H1 (cell line): ENCODE results near the gene RNF212. TPM values are rescaled to one million over a fixed set of nuclear protein-coding genes. Genes with fewer than 3 reads are reported as not detected.
"Not testable (repeated sequence)": the region's sequence is repeated elsewhere in the genome, so short reads cannot be mapped to it uniquely, and the experiment has no call there.

Experiments used
- CTCF ChIA-PET: fragments of 300-600 bp; sonication (Branson Sonifier 250); formaldehyde crosslinking; loops from one replicate; lab custom pipeline; 2021; ENCODE audit not compliant: partially characterized antibody; lab: Charles Lee
- POLR2A ChIA-PET: fragments of 300-600 bp; sonication (Branson Sonifier 250); formaldehyde crosslinking; loops from one replicate; lab custom pipeline; 2021; ENCODE audit warnings: inconsistent platforms; ENCODE audit not compliant: partially characterized antibody; lab: Charles Lee
- DNase-seq, 2 experiments: peaks; one replicate each; pipeline versions ENCODE4 v3.0.0 to v3.0.0-alpha.2; 2010 to 2022; ENCODE audit warnings: low spot score in 2 of 2, low read depth in 1 of 2, mixed read lengths in 1 of 2
- FAIRE-seq: peaks from 2 replicates; lab custom pipeline; 2011; peaks lifted over from hg19 to GRCh38; lab: Jason Lieb, UNC
- H2AFZ ChIP-seq: 2 replicates; pipeline ENCODE4 v1.8.1; 2012; ENCODE audit warnings: low read length, inconsistent platforms
- H2AK5ac ChIP-seq: 2 replicates; pipeline ENCODE4 v1.6.1; 2013; ENCODE audit warnings: low read depth, low read length
- H2BK120ac ChIP-seq: replicated peaks from 2 replicates; pipeline ENCODE3; 2013; ENCODE audit warnings: low read depth, low read length, inconsistent platforms
- H2BK12ac ChIP-seq: 2 replicates; pipeline ENCODE4 v1.6.1; 2013; ENCODE audit warnings: low read depth, low read length
- H2BK15ac ChIP-seq: 2 replicates; pipeline ENCODE4 v1.6.1; 2013; ENCODE audit warnings: low read length
- H2BK20ac ChIP-seq: 2 replicates; pipeline ENCODE4 v1.6.1; 2013; ENCODE audit warnings: low read length
- H2BK5ac ChIP-seq: 2 replicates; pipeline ENCODE4 v1.6.1; 2013; ENCODE audit warnings: low read depth, low read length
- H3K14ac ChIP-seq: 2 replicates; pipeline ENCODE4 v1.6.1; 2013; ENCODE audit warnings: inconsistent platforms; ENCODE audit not compliant: insufficient read length
- H3K18ac ChIP-seq: 2 replicates; pipeline ENCODE4 v1.6.1; 2013; ENCODE audit warnings: low read length; ENCODE audit errors: extremely low read depth
- H3K23ac ChIP-seq: 2 replicates; pipeline ENCODE4 v1.6.1; 2013; ENCODE audit warnings: inconsistent platforms; ENCODE audit not compliant: insufficient read length
- H3K23me2 ChIP-seq: 2 replicates; pipeline ENCODE4 v1.6.1; 2013; ENCODE audit warnings: low read depth, low read length
- H3K27ac ChIP-seq: 2 replicates; pipeline ENCODE4 v1.6.1; 2011; ENCODE audit warnings: low read depth, low read length, inconsistent platforms
- H3K27me3 ChIP-seq, 4 experiments: replicated peaks in 1 of 4; 1 replicate in 1 of 4; 2 replicates in 3 of 4; pipeline versions ENCODE4 v1.6.1 to v1.8.1; 2011 to 2013; ENCODE audit warnings: low read length in 3 of 4, mild to moderate bottlenecking in 3 of 4, inconsistent platforms in 2 of 4, mixed read lengths in 2 of 4, moderate library complexity in 1 of 4; ENCODE audit not compliant: control insufficient read depth in 3 of 4, insufficient read depth in 3 of 4; ENCODE audit errors: extremely low read depth in 1 of 4
- H3K36me3 ChIP-seq, 4 experiments: 2 replicates each; pipeline versions ENCODE4 v1.6.1 to v1.8.1; 2011 to 2013; ENCODE audit warnings: mild to moderate bottlenecking in 4 of 4, low read length in 3 of 4, moderate library complexity in 2 of 4, control low read depth in 1 of 4, inconsistent platforms in 1 of 4; ENCODE audit not compliant: insufficient read depth in 4 of 4, control insufficient read depth in 2 of 4
- H3K4ac ChIP-seq: replicated peaks from 2 replicates; pipeline ENCODE3; 2013; ENCODE audit warnings: low read length, low read depth, mixed read lengths, inconsistent platforms; ENCODE audit not compliant: insufficient read length
- H3K4me1 ChIP-seq, 4 experiments: replicated peaks in 1 of 4; 1 replicate in 1 of 4; 2 replicates in 3 of 4; pipeline versions ENCODE4 v1.6.1 to v1.8.1; 2011 to 2013; ENCODE audit warnings: low read length in 3 of 4, inconsistent platforms in 2 of 4, mixed read lengths in 1 of 4; ENCODE audit not compliant: insufficient read depth in 4 of 4, control insufficient read depth in 3 of 4
- H3K4me2 ChIP-seq, 2 experiments: 2 replicates each; pipeline versions ENCODE4 v1.6.1 to v1.8.1; 2011 to 2013; ENCODE audit warnings: low read depth in 2 of 2, low read length in 2 of 2, control low read depth in 1 of 2, inconsistent platforms in 1 of 2, mild to moderate bottlenecking in 1 of 2; ENCODE audit not compliant: insufficient read depth in 1 of 2
- H3K4me3 ChIP-seq, 4 experiments: fragments of 200-600, 300-600 bp in 1 of 4; sonication (generic), shearing (Covaris generic), sonication (Bioruptor Twin) in 1 of 4; 2 replicates each; pipeline versions ENCODE4 v1.5.1 to v1.8.1; 2011 to 2016; ENCODE audit warnings: low read length in 4 of 4, low read depth in 3 of 4, control low read depth in 2 of 4, inconsistent platforms in 2 of 4, mild to moderate bottlenecking in 2 of 4, mixed read lengths in 1 of 4, moderate library complexity in 1 of 4; ENCODE audit not compliant: insufficient read depth in 2 of 4; ENCODE audit errors: extremely low read depth in 1 of 4
- H3K56ac ChIP-seq: replicated peaks from 2 replicates; pipeline ENCODE3; 2013; ENCODE audit warnings: low read depth, mild to moderate bottlenecking, mixed read lengths, low read length, inconsistent platforms; ENCODE audit not compliant: insufficient read length
- H3K79me1 ChIP-seq: 2 replicates; pipeline ENCODE4 v1.6.1; 2013; ENCODE audit warnings: low read depth, low read length, control low read depth
- H3K79me2 ChIP-seq, 2 experiments: 2 replicates each; pipeline versions ENCODE4 v1.6.1 to v1.8.1; 2012 to 2013; ENCODE audit warnings: low read length in 2 of 2, mild to moderate bottlenecking in 2 of 2, inconsistent platforms in 1 of 2; ENCODE audit not compliant: insufficient read depth in 2 of 2, control insufficient read depth in 1 of 2
- H3K9ac ChIP-seq, 4 experiments: replicated peaks in 1 of 4; 1 replicate in 1 of 4; 2 replicates in 3 of 4; pipeline versions ENCODE4 v1.6.1 to v1.8.1; 2011 to 2013; ENCODE audit warnings: low read depth in 3 of 4, low read length in 3 of 4, control low read depth in 2 of 4, mild to moderate bottlenecking in 2 of 4, moderate library complexity in 2 of 4, inconsistent platforms in 1 of 4; ENCODE audit errors: extremely low read depth in 1 of 4
- H3K9me3 ChIP-seq, 2 experiments: 2 replicates each; pipeline versions ENCODE4 v1.6.1 to v1.8.1; 2012 to 2013; ENCODE audit warnings: mild to moderate bottlenecking in 2 of 2, moderate library complexity in 2 of 2, control low read depth in 1 of 2, inconsistent platforms in 1 of 2, low read depth in 1 of 2, low read length in 1 of 2, mixed read lengths in 1 of 2; ENCODE audit not compliant: insufficient read depth in 2 of 2
- H4K20me1 ChIP-seq, 2 experiments: replicated peaks in 1 of 2; 2 replicates each; pipeline versions ENCODE3 to v1.8.1; 2011 to 2013; ENCODE audit warnings: inconsistent platforms in 2 of 2, low read length in 2 of 2, mild to moderate bottlenecking in 1 of 2; ENCODE audit not compliant: insufficient read depth in 2 of 2, control insufficient read depth in 1 of 2
- H4K5ac ChIP-seq: 2 replicates; pipeline ENCODE4 v1.6.1; 2013; ENCODE audit warnings: low read length, low read depth, mixed read lengths, inconsistent platforms; ENCODE audit not compliant: insufficient read length
- H4K8ac ChIP-seq: 2 replicates; pipeline ENCODE4 v1.8.0; 2013; ENCODE audit warnings: mild to moderate bottlenecking, moderate library complexity, low read length, inconsistent platforms; ENCODE audit not compliant: insufficient read depth; ENCODE audit errors: extremely low read depth
- H4K91ac ChIP-seq: replicated peaks from 2 replicates; pipeline ENCODE3; 2013; ENCODE audit warnings: low read length, mixed read lengths, inconsistent platforms; ENCODE audit not compliant: insufficient read length
- WGBS, 2 experiments: shearing (Covaris generic) in 1 of 2; methylation state at CpG; one replicate each; pipeline versions ENCODE4 v1.1.6 to v1.1.7; 2013 to 2015; ENCODE audit warnings: low lambda C conversion rate in 2 of 2, mixed read lengths in 2 of 2, inconsistent platforms in 1 of 2, low coverage in 1 of 2, missing lambda C conversion rate in 1 of 2; ENCODE audit not compliant: insufficient replicate concordance in 2 of 2, insufficient coverage in 1 of 2, insufficient read length in 1 of 2; ENCODE audit errors: extremely low coverage in 1 of 2, missing lambda C conversion rate in 1 of 2; 5-methylcytosine and 5-hydroxymethylcytosine counted together
- polyA plus RNA-seq, 7 experiments: library from polyadenylated mRNA; depleted of rRNA in 3 of 7; stranded (reverse) in 5 of 7; unstranded in 2 of 7; fragments of >200 nt in 5 of 7; fragments of 200-250 nt in 2 of 7; gene quantifications; 1 replicate in 5 of 7; 2 replicates in 1 of 7; 4 replicates in 1 of 7; pipeline versions ENCODE4 v1.2.1 to v1.2.3, GENCODE V29; 2011 to 2013; ENCODE audit warnings: missing spikeins in 2 of 7, mixed read lengths in 2 of 7
- total RNA-seq: library from RNA; stranded (reverse); fragmentation: NEBNext Ultra II Directional; extraction: Animal tissue kit (Norgen Biotek cat#: 25700); gene quantifications from 2 replicates; pipeline ENCODE4 v1.2.1, GENCODE V29; 2021

The RNF212 gene
- total and polyA plus RNA-seq, 2 of the 8 experiments (the other 6 are each of a cell fraction or from before 2014, with no cell fraction given), result 3.4 to 5.4 TPM

GRCh38 chr4:1053891-1054290 is 59.5 kb downstream of the RNF212 start:
- not testable (repeated sequence) for H3K4me2 ChIP-seq, H3K18ac ChIP-seq, H3K56ac ChIP-seq, H3K9ac ChIP-seq, H2BK5ac ChIP-seq, H3K36me3 ChIP-seq, H2BK120ac ChIP-seq, H2AFZ ChIP-seq, H4K91ac ChIP-seq, FAIRE-seq, H2BK12ac ChIP-seq, H2BK15ac ChIP-seq, H3K4me3 ChIP-seq, H3K79me1 ChIP-seq, H2BK20ac ChIP-seq, H2AK5ac ChIP-seq, H3K9me3 ChIP-seq, H3K23me2 ChIP-seq, DNase-seq, H3K4ac ChIP-seq, H3K79me2 ChIP-seq, H3K14ac ChIP-seq, H3K23ac ChIP-seq, H3K4me1 ChIP-seq, H4K20me1 ChIP-seq, H4K8ac ChIP-seq, H4K5ac ChIP-seq, H3K27ac ChIP-seq
- POLR2A ChIA-PET, result interaction anchor here (0.6 kb wide), 1 partner anchor 122 kb away, joined by 4 read pairs; the partner anchor contains the start of gene GAK
- peaks cover 0 to 28% (median 19%) of the 10 kb centered on the region in 4 experiments; a peak in 6 of 7 replicates for H3K27me3 ChIP-seq
- CTCF ChIA-PET, result interaction anchor here (0.6 to 1.5 kb wide), 4 partner anchors 10 to 113 kb away, joined by 3 read pairs; no protein-coding TSS in a partner anchor
- WGBS, 2 experiments, result 87% methylated on average over 6 of the region's 7 CpGs; no CpG with 5 or more reads in 1 of the 2 experiments
